HUES6 (cell line): ENCODE results near the gene PSMD14.
A peak's percentile ranks its signal among the peaks of the same experiment; 100 is the strongest.

Experiments
- H3K27ac ChIP-seq: 2 replicates; pipeline ENCODE4 v1.7.0; 2013; ENCODE audit warnings: low read depth, mild to moderate bottlenecking, low read length, inconsistent platforms
- H3K27me3 ChIP-seq: 2 replicates; pipeline ENCODE4 v1.6.1; 2013; ENCODE audit warnings: low read length; ENCODE audit not compliant: control insufficient read depth, insufficient read depth
- H3K36me3 ChIP-seq: 2 replicates; pipeline ENCODE4 v1.6.1; 2013; ENCODE audit warnings: low read length; ENCODE audit not compliant: control insufficient read depth, insufficient read depth
- H3K4me1 ChIP-seq: 2 replicates; pipeline ENCODE4 v1.6.1; 2013; ENCODE audit warnings: low read length; ENCODE audit not compliant: control insufficient read depth, insufficient read depth
- H3K4me3 ChIP-seq: 2 replicates; pipeline ENCODE4 v1.5.1; 2013; ENCODE audit warnings: low read depth, low read length
- H3K9ac ChIP-seq: one replicate; pipeline ENCODE4 v1.6.1; 2013; ENCODE audit warnings: mild to moderate bottlenecking, low read length
- H3K9me3 ChIP-seq: 2 replicates; pipeline ENCODE4 v1.6.1; 2013; ENCODE audit warnings: low read depth, low read length; ENCODE audit not compliant: control insufficient read depth, insufficient read depth

PSMD14 gene

DNA sequence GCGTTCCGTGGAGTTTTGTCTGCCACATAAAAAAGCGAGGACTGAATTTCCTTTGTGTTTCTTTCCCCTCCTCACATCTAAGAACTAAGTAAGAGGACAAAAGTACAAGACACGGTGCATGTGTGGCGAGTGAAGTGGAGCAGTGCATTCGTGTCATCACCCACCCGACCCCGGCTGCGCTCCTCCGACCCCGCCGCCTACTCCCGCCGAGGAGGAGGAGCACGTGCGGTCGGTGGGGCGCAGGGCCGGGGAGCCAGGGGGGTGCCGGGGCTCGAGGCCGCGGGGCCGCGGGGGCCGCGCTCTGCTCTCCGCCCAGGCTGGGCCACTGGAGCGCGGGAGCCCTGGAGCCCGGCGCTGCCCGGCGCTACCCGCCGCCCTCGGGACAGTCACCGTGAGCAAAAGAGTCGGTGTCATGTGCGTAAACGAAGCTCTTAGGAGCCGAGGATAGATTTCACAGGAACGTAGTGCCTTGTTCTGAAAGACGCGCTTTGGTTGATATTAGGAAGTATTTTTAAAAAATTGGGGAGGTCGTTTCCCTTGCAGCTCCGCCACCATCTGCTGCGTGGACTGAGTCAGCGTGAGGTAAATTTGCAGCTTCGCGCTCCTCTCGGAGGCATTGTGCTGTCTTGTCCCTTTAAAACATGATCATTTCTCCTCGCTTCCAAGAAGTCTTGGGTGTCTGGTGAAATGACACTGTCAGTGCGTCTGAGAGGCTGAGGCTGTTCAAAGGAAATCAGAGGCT, 118.9 kb downstream of the PSMD14 start:
- Histone ChIP-seq H3K9me3 (no peaks in the 10 kb centered on the region), H3K27ac (no peak overlapping the region), H3K4me1 (peaks cover 7% of the 10 kb centered on the region; the same call in 1 of the 2 replicates), H3K36me3 (no peaks in the 10 kb centered on the region), H3K9ac (no peak overlapping the region), H3K27me3 (peaks cover 97% of the 10 kb centered on the region), H3K4me3 (peak overlapping the region; percentile 55)

- Histone ChIP-seq H3K27ac (no peak overlapping the region), H3K36me3 (no peaks in the 10 kb centered on the region), H3K4me3 (peak overlapping the region; percentile 55), H3K9ac (no peak overlapping the region), H3K4me1 (peaks cover 7% of the 10 kb centered on the region; the same call in 1 of the 2 replicates), H3K9me3 (no peaks in the 10 kb centered on the region), H3K27me3 (peaks cover 89% of the 10 kb centered on the region)
Observed at GRCh38 chr2:161427664-161428587, 119.7 kb downstream of the PSMD14 start.

GRCh38 chr2:161430386-161430785, 122.2 kb downstream of the PSMD14 start:
- Histone ChIP-seq H3K9ac (no peak overlapping the region), H3K9me3 (no peaks in the 10 kb centered on the region), H3K27me3 (peaks cover 64% of the 10 kb centered on the region), H3K36me3 (no peaks in the 10 kb centered on the region), H3K4me3 (no peak overlapping the region), H3K4me1 (peaks cover 7% of the 10 kb centered on the region; the same call in 1 of the 2 replicates), H3K27ac (no peak overlapping the region)

- H3K27me3 ChIP-seq: peaks cover 47% of the 10 kb centered on the region
- no peak overlapping the region for H3K4me3 ChIP-seq
- peaks cover 4% of the 10 kb centered on the region; the same call in 1 of the 2 replicates for H3K4me1 ChIP-seq
- no peaks in the 10 kb centered on the region for H3K36me3 ChIP-seq
- H3K9ac ChIP-seq: no peak overlapping the region
- no peaks in the 10 kb centered on the region for H3K9me3 ChIP-seq
- no peak overlapping the region for H3K27ac ChIP-seq
Observed at GRCh38 chr2:161432107-161432506, 123.9 kb downstream of the PSMD14 start.

DNA sequence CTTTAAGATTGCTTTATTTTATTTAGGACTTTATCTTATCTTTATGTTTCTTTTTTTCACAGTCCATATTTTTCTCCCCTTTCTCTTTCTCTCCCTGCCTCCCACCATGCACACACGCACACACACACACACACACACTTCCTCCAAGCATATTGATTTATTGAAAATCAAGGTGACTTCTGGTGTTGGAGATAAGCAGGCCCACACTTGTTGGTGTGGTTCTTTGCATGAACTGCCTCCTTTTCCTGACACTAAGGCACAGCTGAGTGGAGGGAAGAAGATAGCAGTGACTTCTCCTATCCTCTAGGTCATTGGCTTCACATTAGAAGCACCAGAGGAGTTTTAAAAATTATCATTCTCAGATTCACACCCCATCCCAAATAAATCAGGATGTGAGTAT, 125.9 kb downstream of the PSMD14 start:
- no peaks in the 10 kb centered on the region for H3K36me3 ChIP-seq
- H3K4me3 ChIP-seq: no peak overlapping the region
- no peaks in the 10 kb centered on the region for H3K9me3 ChIP-seq
- no peak overlapping the region for H3K9ac ChIP-seq
- no peak overlapping the region for H3K27ac ChIP-seq
- H3K27me3 ChIP-seq: peaks cover 27% of the 10 kb centered on the region
- no peaks in the 10 kb centered on the region for H3K4me1 ChIP-seq

GRCh38 chr2:161436411-161436810, 128.2 kb downstream of the PSMD14 start:
- Histone ChIP-seq H3K9ac (no peak overlapping the region), H3K4me1 (no peaks in the 10 kb centered on the region), H3K27ac (no peak overlapping the region), H3K27me3 (0 out of 2 replicates have a peak, but pooled peaks cover 5% of the 10 kb centered on the region), H3K36me3 (no peaks in the 10 kb centered on the region), H3K4me3 (no peak overlapping the region), H3K9me3 (no peaks in the 10 kb centered on the region)

DNA sequence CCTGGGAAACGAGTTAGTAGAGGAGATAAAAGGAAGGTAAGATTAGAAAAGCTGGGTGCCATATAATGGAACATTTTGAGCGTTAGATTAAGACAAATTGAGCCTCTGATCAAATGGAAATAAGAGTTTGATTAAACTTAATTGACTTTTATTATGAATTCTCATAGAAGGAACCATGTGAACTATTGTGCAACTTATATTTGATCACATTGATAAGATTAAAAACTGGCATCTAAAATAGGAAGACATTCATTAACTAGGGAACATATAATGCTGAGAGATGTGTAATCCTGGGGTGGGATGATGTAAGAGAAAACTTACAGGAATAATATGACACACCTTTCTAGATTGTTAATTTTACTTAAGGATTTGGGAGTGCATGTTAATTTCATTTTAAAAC, 130.4 kb downstream of the PSMD14 start:
- H3K4me3 ChIP-seq: no peak overlapping the region
- no peak overlapping the region for H3K9ac ChIP-seq
- H3K36me3 ChIP-seq: no peaks in the 10 kb centered on the region
- H3K9me3 ChIP-seq: no peaks in the 10 kb centered on the region
- H3K27me3 ChIP-seq: no peaks in the 10 kb centered on the region
- no peak overlapping the region for H3K27ac ChIP-seq
- no peaks in the 10 kb centered on the region for H3K4me1 ChIP-seq

DNA sequence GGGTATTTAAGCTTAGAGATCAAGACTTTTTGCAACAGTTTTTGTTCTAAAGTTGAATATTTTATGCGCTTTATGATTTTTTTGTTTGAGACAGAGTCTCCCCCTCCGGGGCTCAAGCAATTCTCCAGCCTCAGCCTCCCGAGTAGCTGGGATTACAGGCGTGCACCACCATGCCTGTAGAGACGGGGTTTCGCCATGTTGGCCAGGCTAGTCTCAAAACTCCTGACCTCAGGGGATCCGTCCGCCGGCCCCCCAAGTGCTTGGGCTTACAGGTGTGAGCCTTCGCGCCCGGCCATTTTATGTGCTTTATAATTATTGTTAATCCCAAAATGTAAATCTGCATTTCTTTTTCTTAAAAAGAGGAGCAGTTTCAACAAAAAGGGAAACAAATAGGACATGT, 136.9 kb downstream of the PSMD14 start:
- Histone ChIP-seq H3K36me3 (no peaks in the 10 kb centered on the region), H3K9ac (no peak overlapping the region), H3K4me1 (no peaks in the 10 kb centered on the region), H3K4me3 (no peak overlapping the region), H3K9me3 (no peaks in the 10 kb centered on the region), H3K27me3 (no peaks in the 10 kb centered on the region), H3K27ac (no peak overlapping the region)

GRCh38 chr2:161448431-161448830, 140.2 kb downstream of the PSMD14 start:
- H3K27ac ChIP-seq: no peak overlapping the region
- no peak overlapping the region for H3K4me3 ChIP-seq
- H3K9ac ChIP-seq: no peak overlapping the region
- H3K4me1 ChIP-seq: no peaks in the 10 kb centered on the region
- no peaks in the 10 kb centered on the region for H3K9me3 ChIP-seq
- no peaks in the 10 kb centered on the region for H3K27me3 ChIP-seq
- no peaks in the 10 kb centered on the region for H3K36me3 ChIP-seq
